WERI-Rb-1 (cell line): ENCODE results near the gene BCAR1.
A peak's percentile ranks its signal among the peaks of the same experiment; 100 is the strongest.

Experiments used
- DNase-seq: peaks from one replicate; pipeline ENCODE4 v3.0.0-alpha.2; 2020
- H3K27ac ChIP-seq: fragments of 250-450 bp; sonication (Bioruptor Pico); 2 replicates; pipeline ENCODE4 v1.5.1; 2020; ENCODE audit warnings: mild to moderate bottlenecking, moderate library complexity
- H3K27me3 ChIP-seq: fragments of 250-450 bp; sonication (Bioruptor Pico); 2 replicates; pipeline ENCODE4 v1.5.1; 2021; ENCODE audit warnings: mild to moderate bottlenecking, low read depth, moderate library complexity; ENCODE audit not compliant: insufficient read depth, severe bottlenecking
- H3K36me3 ChIP-seq: fragments of 250-450 bp; sonication (Bioruptor Pico); 2 replicates; pipeline ENCODE4 v1.5.1; 2020; ENCODE audit warnings: mild to moderate bottlenecking, moderate library complexity
- H3K4me3 ChIP-seq: 2 replicates; pipeline ENCODE4 v1.5.1; 2011; ENCODE audit warnings: low read depth, mild to moderate bottlenecking, control low read depth, low read length
- H3K9me3 ChIP-seq: fragments of 250-450 bp; sonication (Bioruptor Pico); 2 replicates; pipeline ENCODE4 v1.5.1; 2021; ENCODE audit warnings: mild to moderate bottlenecking, moderate library complexity; ENCODE audit not compliant: severe bottlenecking
- TF ChIP-seq, protein P1 (sequence below): IDR thresholded peaks from 2 replicates; pipeline ENCODE4 v1.5.1; 2011; ENCODE audit warnings: low read depth, mild to moderate bottlenecking, control low read depth, inconsistent platforms, low read length

BCAR1 gene

DNA sequence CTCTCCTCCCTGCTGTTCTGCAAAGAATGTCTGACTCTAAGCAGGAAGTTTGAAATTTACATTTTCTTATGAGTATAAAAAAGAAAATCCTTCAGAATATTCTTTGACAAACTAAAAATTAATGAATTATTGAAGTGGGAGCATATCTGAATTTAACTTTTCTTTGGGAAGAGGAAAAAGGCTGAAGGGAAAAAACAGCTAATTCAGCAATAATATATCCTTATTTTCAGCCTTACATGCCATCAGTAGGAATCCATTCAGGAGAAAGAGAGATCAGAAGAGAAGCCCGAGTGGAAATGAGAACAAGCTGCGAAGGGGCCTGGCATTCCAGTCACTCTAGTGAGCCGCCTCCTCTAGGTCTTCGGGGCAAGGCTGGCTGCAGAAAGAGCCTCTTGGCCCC lies 41.7 kb upstream of the BCAR1 start:
- Histone ChIP-seq H3K36me3 (peaks cover 61% of the 10 kb centered on the region), H3K9me3 (no peaks in the 10 kb centered on the region), H3K4me3 (no peak overlapping the region), H3K27ac (no peak overlapping the region), H3K27me3 (no peaks in the 10 kb centered on the region)
- DNase-seq: no peak
- TF ChIP-seq, protein P1, sequence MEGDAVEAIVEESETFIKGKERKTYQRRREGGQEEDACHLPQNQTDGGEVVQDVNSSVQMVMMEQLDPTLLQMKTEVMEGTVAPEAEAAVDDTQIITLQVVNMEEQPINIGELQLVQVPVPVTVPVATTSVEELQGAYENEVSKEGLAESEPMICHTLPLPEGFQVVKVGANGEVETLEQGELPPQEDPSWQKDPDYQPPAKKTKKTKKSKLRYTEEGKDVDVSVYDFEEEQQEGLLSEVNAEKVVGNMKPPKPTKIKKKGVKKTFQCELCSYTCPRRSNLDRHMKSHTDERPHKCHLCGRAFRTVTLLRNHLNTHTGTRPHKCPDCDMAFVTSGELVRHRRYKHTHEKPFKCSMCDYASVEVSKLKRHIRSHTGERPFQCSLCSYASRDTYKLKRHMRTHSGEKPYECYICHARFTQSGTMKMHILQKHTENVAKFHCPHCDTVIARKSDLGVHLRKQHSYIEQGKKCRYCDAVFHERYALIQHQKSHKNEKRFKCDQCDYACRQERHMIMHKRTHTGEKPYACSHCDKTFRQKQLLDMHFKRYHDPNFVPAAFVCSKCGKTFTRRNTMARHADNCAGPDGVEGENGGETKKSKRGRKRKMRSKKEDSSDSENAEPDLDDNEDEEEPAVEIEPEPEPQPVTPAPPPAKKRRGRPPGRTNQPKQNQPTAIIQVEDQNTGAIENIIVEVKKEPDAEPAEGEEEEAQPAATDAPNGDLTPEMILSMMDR: no peak

DNA sequence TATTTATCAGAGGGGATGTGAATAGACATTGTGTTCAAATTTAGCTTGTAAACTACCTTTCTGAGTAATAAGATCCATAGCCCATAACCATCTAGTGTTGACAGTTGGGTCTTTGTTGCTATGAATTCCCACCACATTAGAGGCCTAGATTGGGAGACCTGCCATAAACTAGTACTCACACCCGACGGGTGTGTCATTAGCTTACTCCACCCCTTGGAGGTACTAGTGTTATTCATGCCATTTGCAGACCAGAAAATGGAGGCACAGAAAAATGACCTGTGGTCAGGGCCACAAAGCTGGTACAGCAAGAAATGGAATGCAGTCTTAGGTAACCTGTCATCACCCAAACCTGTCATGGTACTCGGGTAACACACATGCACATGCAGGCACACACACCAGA lies 41.3 kb upstream of the BCAR1 start:
- no peak overlapping the region for H3K27ac ChIP-seq
- no peaks in the 10 kb centered on the region for H3K27me3 ChIP-seq
- no peak for DNase-seq
- peaks cover 61% of the 10 kb centered on the region for H3K36me3 ChIP-seq
- no peak overlapping the region for H3K4me3 ChIP-seq
- H3K9me3 ChIP-seq: no peaks in the 10 kb centered on the region
- TF ChIP-seq, protein P1: no peak

DNA sequence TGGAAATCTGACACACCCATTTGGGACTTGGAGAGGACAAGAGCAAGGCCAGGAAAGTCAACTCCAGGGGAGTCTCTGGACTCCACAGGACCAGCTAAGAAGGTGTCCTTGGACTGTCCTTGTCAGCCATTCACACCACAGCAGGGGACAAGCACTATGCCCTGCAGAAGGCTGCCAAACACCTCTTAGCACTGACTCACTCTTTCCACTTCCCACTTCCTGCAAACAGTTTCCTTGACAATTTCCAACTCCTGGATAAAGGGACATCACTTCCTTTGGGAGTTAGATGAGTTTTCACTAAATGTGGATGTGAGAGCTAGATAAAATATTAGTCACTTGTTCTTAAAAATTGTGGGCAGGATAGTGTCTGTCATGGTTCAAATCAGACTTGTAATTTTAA lies 37.8 kb upstream of the BCAR1 start:
- TF ChIP-seq, protein P1: no peak
- DNase-seq: no peak
- peaks cover 35% of the 10 kb centered on the region for H3K36me3 ChIP-seq
- no peaks in the 10 kb centered on the region for H3K27me3 ChIP-seq
- H3K27ac ChIP-seq: no peak overlapping the region
- no peak overlapping the region for H3K4me3 ChIP-seq
- H3K9me3 ChIP-seq: no peaks in the 10 kb centered on the region

DNA sequence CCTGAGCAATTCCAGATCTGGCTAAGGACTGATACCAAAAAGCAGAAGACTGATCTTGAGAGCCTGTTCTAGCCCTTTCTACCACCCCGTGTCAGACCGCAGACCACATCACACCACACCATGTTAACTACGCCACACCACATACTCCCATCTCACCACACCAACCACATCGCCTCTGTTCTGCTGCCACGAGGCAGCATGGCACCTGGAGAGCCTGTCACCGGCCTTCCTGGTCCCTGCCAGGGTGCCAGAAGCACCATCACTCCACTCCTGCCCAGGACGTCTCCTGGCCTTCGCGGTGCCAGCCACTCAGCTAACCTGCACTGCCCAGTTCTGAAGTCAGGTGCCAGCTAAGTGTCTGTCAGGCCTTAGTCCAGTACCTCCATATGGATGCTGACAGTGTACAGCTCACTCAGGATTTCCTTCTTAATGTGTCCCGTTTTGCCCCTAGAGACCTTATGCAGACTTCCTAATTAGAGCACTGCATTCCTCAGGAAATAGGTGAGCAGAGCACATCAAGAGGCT lies 37.2 kb upstream of the BCAR1 start:
- Histone ChIP-seq H3K9me3 (no peaks in the 10 kb centered on the region), H3K4me3 (no peak overlapping the region), H3K36me3 (peaks cover 30% of the 10 kb centered on the region), H3K27ac (no peak overlapping the region), H3K27me3 (no peaks in the 10 kb centered on the region)
- TF ChIP-seq, protein P1: no peak
- no peak for DNase-seq

DNA sequence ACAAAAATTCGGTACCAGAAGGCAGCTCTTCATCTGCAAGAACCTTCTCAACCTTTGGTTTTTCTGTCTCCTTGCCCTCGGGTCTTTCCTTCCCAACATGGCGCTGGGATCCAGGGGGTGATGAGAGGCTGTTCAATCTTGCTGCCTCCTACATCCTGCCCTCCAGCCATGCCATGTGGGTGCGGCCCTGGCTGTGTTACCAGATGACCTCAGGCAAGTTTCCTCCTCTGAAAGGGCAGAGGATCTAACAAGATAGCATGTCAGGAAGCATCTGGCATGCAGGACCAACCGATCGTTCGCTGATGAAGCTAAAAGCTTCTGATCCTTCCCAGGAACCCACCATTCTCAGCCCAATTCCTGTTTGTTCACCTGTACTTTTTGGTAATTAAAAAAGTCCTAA lies 36.8 kb upstream of the BCAR1 start:
- TF ChIP-seq, protein P1: no peak

DNA sequence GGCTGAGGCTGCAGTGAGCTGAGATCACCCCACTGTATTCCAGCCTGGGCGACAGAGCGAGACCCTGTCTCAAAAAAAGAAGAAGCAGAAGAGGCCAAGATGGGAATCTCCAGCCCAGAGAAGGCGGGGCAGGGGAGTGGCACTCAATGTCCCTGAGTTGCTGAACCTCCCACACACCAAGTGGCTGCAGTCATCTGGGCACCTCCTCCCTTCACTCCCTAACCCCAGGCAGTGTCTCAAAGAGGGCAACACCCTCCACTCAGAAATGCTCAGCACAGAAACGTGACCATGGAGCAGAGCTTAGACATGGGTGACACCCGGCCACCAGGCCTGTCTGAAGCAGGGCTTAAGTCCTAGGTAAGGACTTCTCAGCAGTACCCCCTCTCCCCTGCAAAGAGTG lies 36.3 kb upstream of the BCAR1 start:
- TF ChIP-seq, protein P1: no peak
- peak overlapping the region; percentile 42; the same call in 1 of the 2 replicates for H3K27ac ChIP-seq
- H3K4me3 ChIP-seq: no peak overlapping the region
- H3K9me3 ChIP-seq: no peaks in the 10 kb centered on the region
- peaks cover 20% of the 10 kb centered on the region for H3K36me3 ChIP-seq
- DNase-seq: no peak
- no peaks in the 10 kb centered on the region for H3K27me3 ChIP-seq

More for the DNA sequence above, 36.8 kb upstream of the BCAR1 start:
- Histone ChIP-seq H3K36me3 (peaks cover 25% of the 10 kb centered on the region), H3K9me3 (no peaks in the 10 kb centered on the region), H3K27ac (no peak overlapping the region), H3K4me3 (no peak overlapping the region), H3K27me3 (no peaks in the 10 kb centered on the region)
- no peak for DNase-seq
